Stimulated activated CD8-positive, alpha-beta memory T cell treated with anti-CD3 and anti-CD28 coated beads, Interleukin-4, amount 100 ng/mL, for 4 hours (primary cell): ENCODE data around the gene RRAGD.

Source experiments
- DNase-seq, 2 donors: peaks; one replicate each; pipeline ENCODE4 v3.0.0-alpha.2; 2020; ENCODE audit warnings: low read depth in 2 of 2, low spot score in 1 of 2

RRAGD gene

GRCh38 chr6:89346433-89346832 is 65.6 kb downstream of the RRAGD start:
- DNase-seq, result no peak

- no peak for DNase-seq
Measured at GRCh38 chr6:89339565-89339964, 72.5 kb downstream of the RRAGD start.

GRCh38 chr6:89335164-89335563 is 76.9 kb downstream of the RRAGD start:
- no peak for DNase-seq

- no peak for DNase-seq
Measured at GRCh38 chr6:89330910-89331309, 81.2 kb downstream of the RRAGD start.

- no peak for DNase-seq
Measured at GRCh38 chr6:89328976-89329375, 83.1 kb downstream of the RRAGD start.

GRCh38 chr6:89324304-89324703 is 87.8 kb downstream of the RRAGD start:
- no peak for DNase-seq

GRCh38 chr6:89323511-89323971 is 88.5 kb downstream of the RRAGD start:
- no peak for DNase-seq

- DNase-seq, result no peak
Measured at GRCh38 chr6:89321131-89321970, 90.7 kb downstream of the RRAGD start.

- DNase-seq, result no peak
Measured at GRCh38 chr6:89320012-89320559, 92.0 kb downstream of the RRAGD start.

- no peak for DNase-seq
Measured at GRCh38 chr6:89317067-89317466, 95.0 kb downstream of the RRAGD start.

GRCh38 chr6:89315249-89315885 is 96.7 kb downstream of the RRAGD start, which contains the start of gene GABRR2:
TSS of gene GABRR2 (minus strand) at chr6:89315299. CDS start at chr6:89315165, 134 bp downstream.
- DNase-seq, result no peak

- DNase-seq, result no peak
Measured at GRCh38 chr6:89314692-89315091, 97.4 kb downstream of the RRAGD start.
